GM23248 (cell line): ENCODE results near the gene FGF22.

ENCODE experiments used
- EZH2 ChIP-seq: fragments of 200-600 bp; sonication (generic); IDR thresholded peaks from 2 replicates; pipeline ENCODE4 v1.6.1; 2018; ENCODE audit warnings: antibody characterized with exemption, mild to moderate bottlenecking; ENCODE audit not compliant: insufficient read depth, poor library complexity, severe bottlenecking
- EZH2phosphoT487 ChIP-seq: fragments of 200-600 bp; sonication (generic); IDR thresholded peaks from 2 replicates; pipeline ENCODE4 v1.6.1; 2018; ENCODE audit warnings: antibody characterized with exemption, moderate library complexity, mild to moderate bottlenecking, low read depth; ENCODE audit not compliant: insufficient read depth

- TF ChIP-seq EZH2 (no peak), EZH2phosphoT487 (no peak)
These were observed 8.6 kb downstream of the FGF22 start for GRCh38 chr19:648305-648704.
